Hippocampal formation (tissue), 2 donors: Measurements from ENCODE around the gene SMIM22.
"Not testable (repeated sequence)": the region's sequence is repeated elsewhere in the genome, so short reads cannot be mapped to it uniquely, and the experiment has no call there.

Experiments used
- DNase-seq, 2 donors: peaks; one replicate each; lab custom pipeline; 2025; lab: John Stamatoyannopoulos, UW

The SMIM22 gene

GRCh38 chr16:4768549-4769305 is 26.4 kb upstream of the SMIM22 start:
- peak; percentile 95 to 98 for DNase-seq

GRCh38 chr16:4769306-4769638 is 25.9 kb upstream of the SMIM22 start:
- no peak for DNase-seq

- no peak for DNase-seq
Measured at GRCh38 chr16:4771646-4772045, 23.5 kb upstream of the SMIM22 start.

GRCh38 chr16:4772351-4772750 is 22.8 kb upstream of the SMIM22 start:
- no peak for DNase-seq

GRCh38 chr16:4775005-4775404 is 20.2 kb upstream of the SMIM22 start:
- DNase-seq: no peak

- DNase-seq: no peak
Measured at GRCh38 chr16:4776141-4776705, 18.9 kb upstream of the SMIM22 start.

- no peak for DNase-seq
Measured at GRCh38 chr16:4777339-4778049, 17.7 kb upstream of the SMIM22 start.

GRCh38 chr16:4778050-4778392 is 17.1 kb upstream of the SMIM22 start:
- no peak for DNase-seq

- no peak for DNase-seq
Measured at GRCh38 chr16:4780235-4780634, 14.9 kb upstream of the SMIM22 start.

- no peak for DNase-seq
Measured at GRCh38 chr16:4783251-4783950, 11.8 kb upstream of the SMIM22 start.

- no peak for DNase-seq
Measured at GRCh38 chr16:4783951-4784336, 11.2 kb upstream of the SMIM22 start.

GRCh38 chr16:4784444-4784987 is 10.7 kb upstream of the SMIM22 start:
- not testable (repeated sequence) for DNase-seq

- no peak for DNase-seq
Measured at GRCh38 chr16:4785758-4786433, 9.3 kb upstream of the SMIM22 start.

- DNase-seq: no peak
Measured at GRCh38 chr16:4787068-4787467, 8.1 kb upstream of the SMIM22 start.

GRCh38 chr16:4787627-4788482 is 7.3 kb upstream of the SMIM22 start, which contains the start of gene SEPTIN12:
SEPTIN12 (minus strand) TSS chr16:4788345; CDS start chr16:4787645, 700 bp downstream.
- DNase-seq: no peak

- DNase-seq: no peak
Measured at GRCh38 chr16:4788489-4788889, 6.7 kb upstream of the SMIM22 start.

GRCh38 chr16:4788910-4789309 is 6.3 kb upstream of the SMIM22 start:
- no peak for DNase-seq

- DNase-seq: no peak
Measured at GRCh38 chr16:4790261-4790660, 4.9 kb upstream of the SMIM22 start.

GRCh38 chr16:4790871-4791270 is 4.3 kb upstream of the SMIM22 start:
- no peak for DNase-seq

GRCh38 chr16:4792951-4793513 is 2.1 kb upstream of the SMIM22 start:
- DNase-seq: no peak
